ENCODE measurements around the gene KATNIP.
"Not testable (repeated sequence)": the region's sequence is repeated elsewhere in the genome, so short reads cannot be mapped to it uniquely, and the experiment has no call there.

KATNIP gene

GRCh38 chr16:27539120-27539519, 10.8 kb upstream of the KATNIP start:
- no peak for DNase-seq

GRCh38 chr16:27539636-27540035, 10.3 kb upstream of the KATNIP start:
- DNase-seq: no peak

GRCh38 chr16:27543801-27544200, 6.1 kb upstream of the KATNIP start:
- no peak for DNase-seq

GRCh38 chr16:27544671-27545070, 5.3 kb upstream of the KATNIP start:
- DNase-seq: no peak

- no peak for DNase-seq
These were observed 2.8 kb upstream of the KATNIP start for GRCh38 chr16:27547134-27547533.

GRCh38 chr16:27547851-27548250, 2.1 kb upstream of the KATNIP start:
- no peak for DNase-seq

GRCh38 chr16:27549464-27549745, 539 bp upstream of the KATNIP start:
- DNase-seq: no peak

GRCh38 chr16:27550582-27550920, 607 bp downstream of the KATNIP start:
- DNase-seq: no peak

- DNase-seq: no peak
These were observed 1.1 kb downstream of the KATNIP start for GRCh38 chr16:27551036-27551435.

- DNase-seq: no peak
These were observed 6.5 kb downstream of the KATNIP start for GRCh38 chr16:27556471-27556870.

GRCh38 chr16:27558434-27558833, 8.5 kb downstream of the KATNIP start:
- DNase-seq: no peak

- no peak for DNase-seq
These were observed 9.0 kb downstream of the KATNIP start for GRCh38 chr16:27558932-27559331.

- DNase-seq: no peak
These were observed 11.3 kb downstream of the KATNIP start for GRCh38 chr16:27561216-27561615.

- DNase-seq: peak in 1 of 2 experiments; percentile 33
These were observed 14.3 kb downstream of the KATNIP start for GRCh38 chr16:27564224-27564623.

- DNase-seq: no peak
These were observed 16.5 kb downstream of the KATNIP start for GRCh38 chr16:27566417-27566816.

GRCh38 chr16:27568077-27568476, 18.1 kb downstream of the KATNIP start:
- DNase-seq: no peak

- DNase-seq: not testable (repeated sequence)
These were observed 21.0 kb downstream of the KATNIP start for GRCh38 chr16:27570986-27571385.

- DNase-seq: no peak
These were observed 21.7 kb downstream of the KATNIP start for GRCh38 chr16:27571433-27572326.

GRCh38 chr16:27572711-27573110, 22.8 kb downstream of the KATNIP start:
- no peak for DNase-seq

GRCh38 chr16:27576729-27577128, 26.8 kb downstream of the KATNIP start:
- no peak for DNase-seq

- no peak for DNase-seq
These were observed 29.4 kb downstream of the KATNIP start for GRCh38 chr16:27579087-27579980.

- no peak for DNase-seq
These were observed 32.9 kb downstream of the KATNIP start for GRCh38 chr16:27582883-27583282.

- DNase-seq: no peak
These were observed 33.7 kb downstream of the KATNIP start for GRCh38 chr16:27583634-27584033.

GRCh38 chr16:27585200-27585599, 35.3 kb downstream of the KATNIP start:
- no peak for DNase-seq

Data from NCI-H2081 (cell line).